Activated CD4-positive, CD25-positive, alpha-beta regulatory T cell treated with anti-CD3 and anti-CD28 coated beads, Interleukin-2, amount 50 U/mL, for 24 hours (primary cell): ENCODE data around the gene KCNAB1.
A peak's percentile ranks its signal among the peaks of the same experiment; 100 is the strongest.
"Not testable (repeated sequence)": the region's sequence is repeated elsewhere in the genome, so short reads cannot be mapped to it uniquely, and the experiment has no call there.

ENCODE experiments used
- ATAC-seq, 2 donors: fragments of 150-1000 bp; cut with Tn5 transposase; one replicate each; pipeline ENCODE4 v1.10.0; 2021; ENCODE audit warnings: mild to moderate bottlenecking in 1 of 2, moderate library complexity in 1 of 2

The KCNAB1 gene

DNA sequence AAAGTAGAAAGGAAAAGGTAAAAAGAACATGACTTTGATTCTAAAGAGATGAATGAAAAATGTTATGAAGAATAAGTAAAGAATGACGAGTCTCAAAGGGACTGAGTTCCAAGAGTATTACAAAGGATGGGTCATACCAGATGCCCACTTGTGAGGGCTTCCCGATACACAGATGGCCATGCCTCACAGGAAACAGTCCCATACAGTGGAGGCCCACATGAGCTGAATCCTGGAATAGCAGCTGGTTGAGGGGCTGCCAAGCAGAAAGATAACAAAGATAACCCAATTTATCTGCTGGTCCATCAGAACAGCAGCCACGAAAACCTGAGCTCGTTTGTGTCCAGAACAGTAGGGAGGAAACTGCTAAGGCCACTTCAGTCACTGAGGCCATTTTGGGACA, 430.9 kb downstream of the KCNAB1 start:
- no peak for ATAC-seq

DNA sequence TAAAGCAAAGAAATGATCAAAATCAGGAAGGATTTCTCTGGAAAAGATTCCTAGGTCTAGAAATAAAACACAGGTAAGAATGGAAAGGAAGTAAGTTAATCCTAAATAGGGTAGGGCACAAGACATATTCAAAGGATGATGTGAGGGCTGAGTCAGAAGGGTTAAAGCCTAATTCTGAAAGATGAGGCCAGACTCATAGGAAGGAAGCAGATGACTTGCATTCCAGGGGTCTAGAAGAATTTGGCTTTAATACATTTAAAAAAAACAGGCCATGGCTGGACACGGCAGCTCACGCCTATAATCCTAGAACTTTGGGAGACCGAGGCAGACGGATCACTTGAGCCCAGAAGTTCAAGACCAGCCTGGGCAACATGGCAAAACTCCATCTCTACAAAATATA, 431.4 kb downstream of the KCNAB1 start:
- ATAC-seq = no peak

GRCh38 chr3:156552973-156553372, 432.6 kb downstream of the KCNAB1 start:
- no peak for ATAC-seq

DNA sequence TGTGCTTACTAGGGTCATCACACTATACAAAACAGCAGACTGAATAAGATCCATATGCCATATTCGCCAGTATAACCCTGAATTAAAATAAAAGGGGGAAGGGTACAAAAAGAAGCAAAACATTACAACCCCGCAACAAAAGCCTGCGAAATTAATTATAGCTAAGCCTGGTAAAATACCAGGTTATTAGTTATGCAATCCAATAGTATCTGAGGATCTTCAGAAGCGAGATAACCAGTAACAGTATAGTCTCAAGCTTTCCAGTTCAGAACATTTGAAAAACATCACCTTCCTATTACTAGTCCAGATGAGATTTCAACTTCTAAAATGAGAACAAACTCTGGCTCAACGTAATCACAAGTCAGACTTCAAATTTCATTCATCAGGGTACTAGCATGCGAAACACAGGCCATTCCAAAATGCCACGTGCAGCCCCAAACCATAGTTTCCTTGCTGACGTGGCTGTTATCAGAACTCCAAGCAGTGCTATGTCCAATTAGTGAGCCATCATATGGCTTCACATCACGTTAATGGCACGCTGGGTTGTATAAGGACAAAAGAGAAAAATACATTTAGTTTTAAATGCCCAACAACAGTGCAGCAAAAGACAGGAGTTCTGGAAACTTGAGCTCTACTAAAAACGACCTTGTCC, 433.5 kb downstream of the KCNAB1 start:
- no peak for ATAC-seq

DNA sequence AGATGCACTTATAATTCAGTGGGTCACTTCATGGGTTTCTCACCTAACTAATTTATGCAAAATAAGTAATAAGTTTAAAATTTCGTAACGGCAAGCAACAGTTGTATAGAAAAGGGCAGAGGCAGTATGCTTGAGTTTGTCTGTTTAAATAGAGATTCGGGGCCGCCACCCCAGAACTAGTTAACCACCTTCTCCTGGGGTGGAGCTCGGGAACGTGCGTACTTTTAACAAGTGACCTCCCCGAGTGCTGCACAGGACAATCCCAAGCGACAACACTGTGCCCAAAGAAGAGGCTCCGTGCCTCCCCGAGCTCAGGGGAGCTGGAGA, 434.1 kb downstream of the KCNAB1 start:
- peak in 1 of 2 donors; percentile 4 for ATAC-seq

DNA sequence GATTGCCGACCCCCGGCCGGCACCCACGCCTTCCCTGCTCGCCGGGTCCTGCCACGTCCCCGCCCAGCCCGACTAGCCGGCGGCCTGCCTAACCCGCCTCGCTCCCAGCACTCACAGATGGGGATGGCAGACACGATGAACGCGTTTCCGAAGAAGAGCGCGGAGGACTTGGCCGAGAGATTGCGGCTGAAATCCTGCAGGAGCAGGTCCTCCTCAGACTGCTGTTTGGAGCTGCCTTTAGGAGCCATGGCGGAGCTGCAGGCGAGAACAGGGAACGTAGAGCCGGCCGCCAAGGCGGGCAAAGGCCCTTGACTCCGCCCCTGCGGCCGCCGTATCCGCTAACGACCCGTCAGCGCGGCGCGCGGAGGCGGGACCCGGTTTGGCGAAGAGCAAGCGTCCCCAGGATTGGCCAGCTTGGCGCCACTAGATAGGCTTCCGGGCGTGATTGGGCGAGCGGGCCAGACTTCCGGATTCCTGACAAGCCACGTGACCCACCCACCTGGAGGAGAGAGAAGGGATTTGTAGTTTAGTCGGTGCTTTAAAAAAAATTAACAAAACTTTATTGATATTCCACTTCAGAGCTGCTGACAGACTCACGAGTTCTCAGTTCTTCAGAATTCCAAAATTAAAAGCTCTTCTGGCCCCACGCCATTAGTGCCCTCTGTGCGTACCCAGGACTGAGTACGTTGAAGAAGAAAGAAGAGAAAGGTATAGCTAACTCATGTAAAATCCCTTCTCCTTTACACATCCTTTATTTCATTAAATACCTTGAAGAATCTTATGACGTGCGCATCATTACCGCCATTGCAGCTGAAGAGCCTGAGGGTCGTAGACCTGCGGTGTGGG, 434.7 kb downstream of the KCNAB1 start, which contains the start of gene SSR3:
Gene SSR3 (minus strand): TSS at position 276 of the 846 bp plus-strand sequence. CDS start 28 bp downstream, at position 248.
- ATAC-seq = peak; percentile 99

DNA sequence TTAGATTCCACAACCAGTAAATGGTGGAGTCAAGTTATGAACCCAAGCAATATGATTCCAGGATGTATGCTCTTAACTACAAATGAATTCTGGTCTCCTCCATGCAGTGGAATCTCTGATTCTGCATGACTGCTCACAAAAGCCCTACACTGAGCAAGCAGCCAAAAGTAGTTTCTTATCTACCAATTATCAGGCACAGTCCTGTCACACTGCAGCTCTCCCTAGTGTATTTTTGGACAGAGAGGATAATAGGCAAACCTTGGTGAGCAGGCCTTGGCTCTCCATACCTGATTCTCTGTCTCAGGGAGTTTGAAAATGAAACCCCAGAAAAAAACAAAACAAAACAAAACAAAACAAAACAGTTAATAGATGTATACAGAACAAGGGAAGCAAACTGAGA, 438.0 kb downstream of the KCNAB1 start:
- no peak for ATAC-seq

DNA sequence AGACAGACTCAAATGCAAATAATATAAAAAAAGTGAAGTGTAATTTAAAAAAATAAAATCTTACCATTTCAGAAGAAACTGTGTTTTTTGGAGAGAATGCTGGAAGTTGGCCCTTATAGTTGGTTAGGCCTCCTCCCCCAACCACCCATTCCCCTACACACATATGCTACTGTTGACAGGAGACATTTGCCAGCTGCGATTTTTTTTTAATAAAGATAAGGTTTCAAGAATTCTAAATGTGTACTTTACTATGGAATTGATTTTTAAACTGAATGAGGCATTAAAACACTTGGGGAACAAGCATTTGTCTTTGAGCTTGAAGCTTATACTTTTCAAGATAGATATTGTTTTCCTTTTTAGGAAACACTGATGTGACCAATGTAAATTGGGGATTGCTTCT, 438.9 kb downstream of the KCNAB1 start:
- no peak for ATAC-seq

- ATAC-seq = no peak
Observed at GRCh38 chr3:156561533-156561932, 441.2 kb downstream of the KCNAB1 start.

DNA sequence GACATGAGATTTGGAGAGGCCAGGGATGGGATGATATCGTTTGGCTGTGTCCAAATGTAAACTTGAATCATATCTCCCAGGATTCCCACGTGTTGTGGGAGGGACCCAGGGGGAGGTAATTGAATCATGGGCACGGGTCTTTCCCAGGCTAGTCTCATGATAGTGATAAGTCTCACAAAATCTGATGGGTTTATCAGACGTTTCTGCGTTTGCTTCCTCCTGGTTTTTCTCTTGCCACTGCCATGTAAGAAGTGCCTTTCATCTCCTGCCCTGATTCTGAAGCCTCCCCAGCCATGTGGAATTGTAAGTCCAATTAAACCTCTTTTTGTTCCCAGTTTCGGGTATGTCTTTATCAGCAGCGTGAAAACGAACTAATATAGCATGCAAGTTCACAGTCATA, 442.1 kb downstream of the KCNAB1 start:
- not testable (repeated sequence) for ATAC-seq

DNA sequence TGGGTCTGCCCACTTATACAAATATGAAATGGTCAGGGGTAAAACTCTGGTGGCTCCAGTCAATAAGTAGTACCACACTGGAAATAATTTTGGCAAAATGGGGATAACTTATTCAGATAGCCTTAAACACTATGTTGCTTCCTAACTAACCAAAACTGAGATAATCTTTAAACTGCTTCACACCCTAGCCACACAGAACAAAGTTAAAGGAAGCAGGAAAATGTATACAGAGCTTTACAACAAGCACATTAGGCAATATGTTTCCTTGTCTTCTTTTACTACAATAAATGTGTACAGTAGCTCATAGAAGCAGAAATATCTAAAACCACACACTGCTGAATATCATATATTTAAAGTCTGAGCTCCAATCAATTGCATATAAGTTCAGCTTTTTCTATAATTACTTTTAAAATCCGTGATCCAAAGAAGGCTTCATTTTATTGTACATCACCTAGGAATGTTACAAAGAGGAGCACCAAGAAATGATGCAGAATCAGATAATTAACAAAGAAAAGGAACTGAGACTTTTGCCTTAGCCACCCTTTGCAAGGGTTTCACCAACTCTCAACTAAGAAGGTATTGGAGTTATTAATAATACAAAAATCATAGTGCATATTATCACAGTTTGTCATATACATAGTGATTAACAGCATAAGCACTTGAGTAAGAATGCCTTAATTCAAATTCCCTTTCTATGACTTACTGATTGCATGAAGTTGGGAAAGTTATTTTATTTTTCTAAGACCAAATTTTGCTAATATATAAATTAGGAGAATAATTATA, 443.7 kb downstream of the KCNAB1 start:
- ATAC-seq = no peak

GRCh38 chr3:156569016-156569415, 448.6 kb downstream of the KCNAB1 start:
- not testable (repeated sequence) for ATAC-seq

GRCh38 chr3:156569881-156570280, 449.5 kb downstream of the KCNAB1 start:
- ATAC-seq = peak in 1 of 2 donors; percentile 30

DNA sequence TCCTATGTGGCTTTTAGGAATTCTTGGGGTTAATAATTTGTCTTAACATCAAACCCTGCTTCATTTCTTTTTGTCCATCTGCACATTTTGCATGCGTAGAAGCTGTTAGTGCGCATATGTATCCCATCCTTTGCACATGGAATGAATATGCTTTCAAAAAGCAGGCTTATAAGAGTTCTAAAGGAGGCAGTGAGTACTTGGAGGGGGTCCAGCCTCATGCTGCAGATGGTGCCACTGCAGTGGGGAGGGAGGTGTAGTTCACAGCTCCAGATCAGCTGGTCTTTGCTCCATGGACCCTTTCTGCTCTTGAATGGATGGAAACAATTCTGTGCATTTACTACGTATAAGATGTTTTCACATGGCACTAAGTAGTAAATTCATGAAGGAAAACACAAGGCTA, 455.3 kb downstream of the KCNAB1 start:
- no peak for ATAC-seq

DNA sequence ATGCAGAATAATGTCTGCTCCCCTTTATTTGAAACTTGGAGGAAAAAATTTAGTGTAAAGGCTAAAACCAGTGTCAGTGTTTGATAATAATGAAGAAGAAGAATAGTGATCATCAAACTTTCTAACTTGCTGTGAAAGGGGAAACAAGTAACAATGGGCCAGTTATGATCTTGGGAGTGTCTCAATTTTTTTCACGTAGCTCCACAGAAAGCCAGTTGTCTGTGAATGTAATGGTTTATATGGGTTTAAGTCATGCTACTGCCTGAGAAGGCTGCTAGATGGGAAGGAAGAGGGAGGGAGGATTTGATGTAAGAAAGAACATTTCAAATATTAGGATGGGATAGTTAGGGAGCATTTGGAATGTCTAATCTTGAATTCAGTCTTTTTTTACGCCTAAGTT, 455.7 kb downstream of the KCNAB1 start:
- ATAC-seq = no peak

DNA sequence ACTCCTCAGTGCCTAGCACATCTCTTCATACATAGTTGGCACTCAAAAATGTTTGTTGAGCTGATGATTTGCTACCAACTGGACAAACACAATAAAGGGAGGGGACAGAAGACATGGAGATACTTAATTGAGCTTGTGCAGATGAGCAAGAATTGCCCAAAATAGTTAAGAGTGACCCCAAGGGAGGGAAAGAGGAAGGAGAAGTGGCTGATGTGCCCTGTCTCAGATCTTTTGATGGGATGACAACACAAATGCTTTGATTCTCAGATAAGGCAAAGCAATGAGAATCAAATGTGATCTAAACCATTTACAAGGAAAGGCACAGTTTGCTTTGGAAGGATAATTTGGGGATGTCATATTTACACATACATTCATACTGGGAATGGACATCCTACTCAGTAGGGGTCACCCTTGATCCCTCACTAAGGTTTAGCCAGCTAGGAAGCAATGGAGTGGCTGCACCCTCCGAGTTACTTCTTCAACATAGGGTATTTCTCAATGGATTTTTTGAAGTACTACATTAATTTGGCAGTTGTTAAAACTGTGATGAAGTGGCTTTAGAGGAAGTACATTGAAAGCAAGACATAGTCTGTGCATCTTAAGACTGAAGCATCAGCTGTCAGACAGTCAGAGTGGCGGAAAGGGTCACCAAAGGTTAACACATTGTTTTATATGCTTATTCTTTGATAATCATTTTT, 456.4 kb downstream of the KCNAB1 start:
- no peak for ATAC-seq

- ATAC-seq = no peak
Observed at GRCh38 chr3:156577736-156578135, 457.4 kb downstream of the KCNAB1 start.

GRCh38 chr3:156579427-156579851, 459.1 kb downstream of the KCNAB1 start:
- ATAC-seq = no peak

- no peak for ATAC-seq
Observed at GRCh38 chr3:156581033-156581432, 460.7 kb downstream of the KCNAB1 start.

- no peak for ATAC-seq
Observed at GRCh38 chr3:156581954-156582353, 461.6 kb downstream of the KCNAB1 start.

DNA sequence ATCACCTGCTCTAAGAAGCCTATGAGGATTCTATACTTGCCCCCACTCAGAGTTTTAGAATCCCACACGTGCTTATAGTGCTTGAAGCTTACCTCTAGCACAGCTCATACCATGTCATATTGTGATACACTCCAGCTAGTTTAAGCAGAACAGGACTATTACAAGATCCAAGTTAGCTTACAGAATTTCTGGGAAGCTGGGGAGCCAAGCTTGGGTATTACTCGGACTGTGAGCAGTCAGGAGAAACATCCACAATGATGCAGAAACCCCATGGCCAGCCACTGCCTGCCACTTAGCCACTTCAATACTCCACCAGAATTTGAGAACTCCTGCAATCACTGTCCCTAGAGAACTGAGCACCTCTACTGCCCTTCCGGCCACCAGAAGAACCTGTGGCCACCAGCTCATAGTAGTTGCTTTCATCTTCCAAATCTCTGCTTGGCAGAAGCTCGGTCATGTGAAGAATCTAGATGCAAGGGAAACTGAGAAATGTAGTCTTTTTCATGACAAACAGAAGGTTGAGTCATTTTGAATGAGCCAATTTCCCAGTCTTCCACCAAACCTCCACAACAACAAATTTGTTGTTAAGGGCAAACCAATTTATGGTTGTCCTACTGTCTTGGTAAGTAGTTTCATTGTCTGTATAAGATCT, 462.3 kb downstream of the KCNAB1 start:
- no peak for ATAC-seq

DNA sequence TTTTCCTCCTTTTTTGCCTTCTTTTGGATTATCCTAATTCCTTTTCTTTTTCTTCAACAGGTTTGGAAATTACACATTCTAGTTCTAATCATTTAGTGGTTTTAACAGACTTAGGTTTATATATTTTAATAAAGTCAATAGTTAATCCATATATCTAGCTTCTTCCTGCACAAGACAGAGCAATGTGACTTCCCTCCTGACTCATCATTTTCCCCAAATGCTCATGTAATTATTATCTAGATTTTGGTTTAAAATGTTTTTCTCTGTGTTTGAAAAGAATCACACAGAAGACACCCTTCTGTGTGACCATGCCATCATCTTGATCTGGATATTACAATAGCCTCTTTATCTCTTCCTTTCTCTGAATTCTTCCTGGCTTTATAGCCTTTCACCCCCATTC, 463.1 kb downstream of the KCNAB1 start:
- ATAC-seq = no peak
